GM19463 (cell line): ENCODE data around the gene ZNF318.

Source experiments
- ATAC-seq: cut with Tn5 transposase; IDR thresholded peaks from one replicate; pipeline ENCODE4 v1.9.1; 2021; ENCODE audit warnings: mild to moderate bottlenecking, moderate library complexity; ENCODE audit not compliant: unreplicated experiment

ZNF318 gene

DNA sequence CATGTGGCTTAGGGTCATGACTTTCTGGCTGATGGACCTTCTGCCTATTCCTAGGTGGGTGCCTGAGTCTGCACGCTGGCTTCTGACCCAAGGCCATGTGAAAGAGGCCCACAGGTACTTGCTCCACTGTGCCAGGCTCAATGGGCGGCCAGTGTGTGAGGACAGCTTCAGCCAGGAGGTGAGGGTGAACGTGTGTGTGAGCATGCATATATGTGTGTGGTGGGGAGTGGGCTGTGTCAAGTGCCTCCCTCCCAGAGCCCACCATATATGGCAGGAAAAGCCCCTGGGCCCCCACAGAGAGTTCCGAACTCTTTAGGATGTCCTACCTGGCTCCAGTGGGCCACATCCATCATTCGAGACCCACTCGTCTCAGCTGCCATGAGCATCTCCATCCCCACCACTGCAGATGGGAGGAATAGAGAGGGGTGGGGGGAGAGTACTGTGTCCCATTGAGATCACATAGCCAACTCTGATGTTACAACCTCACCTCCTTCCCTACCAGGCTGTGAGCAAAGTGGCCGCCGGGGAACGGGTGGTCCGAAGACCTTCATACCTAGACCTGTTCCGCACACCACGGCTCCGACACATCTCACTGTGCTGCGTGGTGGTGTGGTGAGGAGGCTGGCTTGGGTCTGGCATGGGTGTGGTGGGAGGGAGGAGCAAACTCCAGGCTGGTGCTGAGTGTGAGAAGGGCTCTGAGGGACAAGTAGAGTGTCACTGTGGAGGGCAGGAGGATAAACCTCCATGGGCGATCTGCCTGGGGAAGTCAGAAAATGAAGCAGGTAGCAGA, 68.2 kb downstream of the ZNF318 start:
- no peak for ATAC-seq

DNA sequence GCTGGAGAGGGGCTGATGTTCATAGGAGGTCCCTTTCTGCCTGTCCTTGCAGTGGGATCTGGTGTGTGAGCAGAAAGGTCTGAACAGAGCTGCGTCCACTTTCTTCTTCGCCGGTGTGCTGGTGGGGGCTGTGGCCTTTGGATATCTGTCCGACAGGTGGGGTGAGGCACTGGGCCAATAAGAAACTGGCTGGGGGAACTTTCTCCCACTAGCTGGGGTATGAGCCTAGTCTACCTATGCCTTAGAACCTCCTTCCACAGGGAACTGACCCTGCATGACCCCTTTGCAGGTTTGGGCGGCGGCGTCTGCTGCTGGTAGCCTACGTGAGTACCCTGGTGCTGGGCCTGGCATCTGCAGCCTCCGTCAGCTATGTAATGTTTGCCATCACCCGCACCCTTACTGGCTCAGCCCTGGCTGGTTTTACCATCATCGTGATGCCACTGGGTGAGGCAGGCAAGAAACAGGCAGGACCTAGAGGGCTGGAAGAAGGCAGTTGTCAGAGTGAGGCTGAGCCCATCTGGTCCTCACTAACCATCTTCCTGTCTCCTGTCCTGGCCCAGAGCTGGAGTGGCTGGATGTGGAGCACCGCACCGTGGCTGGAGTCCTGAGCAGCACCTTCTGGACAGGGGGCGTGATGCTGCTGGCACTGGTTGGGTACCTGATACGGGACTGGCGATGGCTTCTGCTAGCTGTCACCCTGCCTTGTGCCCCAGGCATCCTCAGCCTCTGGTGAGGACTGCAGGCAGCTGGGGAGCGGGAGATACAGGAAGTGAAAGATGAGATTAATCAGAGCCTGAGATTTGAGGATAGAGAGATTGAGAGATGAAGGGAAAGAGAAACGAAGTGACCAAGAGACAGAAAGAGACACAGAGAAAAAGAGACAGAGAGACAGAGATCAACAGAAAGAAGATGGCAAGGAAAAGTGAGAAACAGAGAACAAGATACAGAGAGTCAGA, 69.8 kb downstream of the ZNF318 start:
- ATAC-seq = no peak

GRCh38 chr6:43298565-43299337, 70.7 kb downstream of the ZNF318 start:
- ATAC-seq = no peak

GRCh38 chr6:43297644-43298564, 71.5 kb downstream of the ZNF318 start, which contains the start of gene SLC22A7:
Gene SLC22A7, plus strand, starts transcription at chr6:43298260. Its CDS starts 99 bp downstream, at chr6:43298359.
- no peak for ATAC-seq

GRCh38 chr6:43296780-43297497, 72.5 kb downstream of the ZNF318 start:
- ATAC-seq = no peak

DNA sequence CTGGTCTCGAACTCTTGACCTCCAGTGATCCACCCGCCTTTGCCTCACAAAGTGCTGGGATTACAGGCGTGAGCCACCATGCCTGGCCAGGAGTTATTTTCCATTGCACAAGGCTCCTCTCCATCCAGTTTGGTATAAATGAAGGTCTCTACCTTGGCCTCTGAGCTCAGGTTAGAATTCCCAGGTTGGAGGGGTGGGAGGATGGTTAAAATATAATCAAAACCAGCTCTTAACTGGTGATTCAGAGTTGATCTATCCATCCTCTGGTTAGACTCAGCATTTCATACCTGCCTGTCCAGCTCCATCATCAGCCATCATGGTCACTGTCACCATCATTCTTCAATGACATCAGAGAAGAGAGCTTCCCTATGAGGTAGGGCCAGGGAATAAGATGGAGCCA, 74.0 kb downstream of the ZNF318 start:
- no peak for ATAC-seq

- ATAC-seq = no peak
Observed at GRCh38 chr6:43294536-43294935, 74.9 kb downstream of the ZNF318 start.

DNA sequence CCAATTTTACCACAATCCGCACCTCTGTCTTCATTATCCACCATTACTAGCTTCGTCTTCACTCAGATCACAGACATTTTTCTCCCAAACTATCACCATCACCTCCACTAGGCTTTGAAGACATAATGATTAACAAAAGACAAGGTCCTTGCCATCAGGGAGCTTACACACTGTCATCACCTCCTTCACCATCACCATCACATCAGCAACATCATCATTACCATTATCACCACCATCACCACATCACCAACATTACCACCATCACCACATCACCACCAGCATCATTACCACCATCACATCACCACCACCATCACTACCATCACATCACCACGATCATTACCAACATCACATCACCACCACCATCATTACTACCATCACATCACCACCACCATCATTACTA, 75.7 kb downstream of the ZNF318 start:
- ATAC-seq = no peak

DNA sequence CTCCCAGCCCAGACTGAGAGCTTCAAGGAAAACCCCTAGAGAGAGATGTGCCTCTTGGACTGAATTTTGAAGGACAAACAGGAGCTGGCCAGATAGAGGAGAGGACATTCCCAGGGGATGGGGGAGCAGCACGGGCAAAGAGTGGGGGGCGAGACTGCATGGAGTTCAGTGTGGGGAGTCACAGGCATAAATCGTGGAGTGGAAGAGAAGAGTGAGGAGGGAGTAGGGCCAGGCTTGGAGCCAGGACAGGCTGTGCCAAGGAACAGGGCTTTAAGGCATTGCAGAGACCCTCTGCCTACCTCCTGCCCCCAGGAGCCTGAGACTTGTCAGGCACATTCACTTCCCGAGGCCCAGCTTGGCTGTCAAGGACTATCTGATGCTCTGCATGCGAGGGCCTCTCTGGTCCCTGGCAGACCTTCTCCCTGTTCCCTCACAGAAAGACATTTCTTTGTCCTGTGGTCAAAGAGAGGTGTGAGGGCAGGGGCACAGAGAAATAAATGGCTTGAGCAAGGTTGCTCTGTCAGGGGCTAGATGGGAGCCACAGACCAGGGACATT, 76.6 kb downstream of the ZNF318 start:
- ATAC-seq = no peak

- no peak for ATAC-seq
Observed at GRCh38 chr6:43292341-43292740, 77.1 kb downstream of the ZNF318 start.

GRCh38 chr6:43291708-43292107, 77.7 kb downstream of the ZNF318 start:
- ATAC-seq = no peak

- no peak for ATAC-seq
Observed at GRCh38 chr6:43290905-43291355, 78.5 kb downstream of the ZNF318 start.

GRCh38 chr6:43290339-43290904, 79.0 kb downstream of the ZNF318 start:
- ATAC-seq = no peak

- no peak for ATAC-seq
Observed at GRCh38 chr6:43287717-43288679, 81.4 kb downstream of the ZNF318 start.

GRCh38 chr6:43286980-43287716, 82.3 kb downstream of the ZNF318 start:
- no peak for ATAC-seq

- no peak for ATAC-seq
Observed at GRCh38 chr6:43286456-43286979, 82.9 kb downstream of the ZNF318 start.
